ENCODE results near the gene NOL9.
"Not testable (repeated sequence)": the region's sequence is repeated elsewhere in the genome, so short reads cannot be mapped to it uniquely, and the experiment has no call there.

The NOL9 gene

GRCh38 chr1:6554031-6554906, at the start of gene NOL9:
Gene NOL9, minus strand, starts transcription at chr1:6554513. Its CDS starts 11 bp downstream, at chr1:6554502.
- DNase-seq: peak; percentile 99

GRCh38 chr1:6603238-6603914, 49.1 kb upstream of the NOL9 start:
- DNase-seq: no peak

- DNase-seq: peak; percentile 77
These were observed 48.4 kb upstream of the NOL9 start, which contains the start of gene KLHL21 for GRCh38 chr1:6602669-6603237. Gene KLHL21, minus strand, starts transcription at chr1:6602869. Its CDS starts 52 bp downstream, at chr1:6602817.

- peak; percentile 80 for DNase-seq
These were observed 47.8 kb upstream of the NOL9 start for GRCh38 chr1:6601923-6602668.

GRCh38 chr1:6601049-6601922, 47.0 kb upstream of the NOL9 start:
- no peak for DNase-seq

GRCh38 chr1:6600410-6601048, 46.2 kb upstream of the NOL9 start:
- DNase-seq: no peak

GRCh38 chr1:6599991-6600390, 45.7 kb upstream of the NOL9 start:
- not testable (repeated sequence) for DNase-seq

- no peak for DNase-seq
These were observed 45.0 kb upstream of the NOL9 start for GRCh38 chr1:6599141-6599975.

GRCh38 chr1:6597777-6598131, 43.4 kb upstream of the NOL9 start:
- DNase-seq: no peak

- no peak for DNase-seq
These were observed 42.8 kb upstream of the NOL9 start for GRCh38 chr1:6596886-6597776.

- no peak for DNase-seq
These were observed 42.0 kb upstream of the NOL9 start for GRCh38 chr1:6596351-6596750.

- no peak for DNase-seq
These were observed 40.8 kb upstream of the NOL9 start for GRCh38 chr1:6594977-6595740.

- DNase-seq: no peak
These were observed 39.5 kb upstream of the NOL9 start for GRCh38 chr1:6593810-6594209.

GRCh38 chr1:6592865-6593593, 38.7 kb upstream of the NOL9 start:
- DNase-seq: no peak

GRCh38 chr1:6592441-6592840, 38.1 kb upstream of the NOL9 start:
- DNase-seq: no peak

- DNase-seq: no peak
These were observed 37.3 kb upstream of the NOL9 start for GRCh38 chr1:6591644-6592043.

GRCh38 chr1:6591222-6591621, 36.9 kb upstream of the NOL9 start:
- DNase-seq: no peak

- DNase-seq: no peak
These were observed 35.7 kb upstream of the NOL9 start for GRCh38 chr1:6590046-6590445.

Data from NCI-H1092 (cell line).